K562 (cell line): Measurements from ENCODE around the gene SULT1A2.
"Not testable (repeated sequence)": the region's sequence is repeated elsewhere in the genome, so short reads cannot be mapped to it uniquely, and the experiment has no call there.

ENCODE experiments used
- BHLHE40 ChIP-seq: IDR thresholded peaks from 2 replicates; pipeline ENCODE4 v1.6.1; 2011; ENCODE audit warnings: low read length, improper control_type of control experiment
- CTCF ChIP-seq, 3 experiments: IDR thresholded peaks in 2 of 3; conservative IDR thresholded peaks in 1 of 3; 2 replicates each; pipeline ENCODE4 v1.5.1; 2011 to 2012; ENCODE audit warnings: low read length in 3 of 3, mild to moderate bottlenecking in 3 of 3, control low read depth in 2 of 3, improper control_type of control experiment in 1 of 3, inconsistent platforms in 1 of 3, low read depth in 1 of 3, mixed read lengths in 1 of 3, moderate library complexity in 1 of 3; ENCODE audit not compliant: insufficient read depth in 2 of 3
- JUN ChIP-seq, 2 experiments: sonication (generic) in 1 of 2; formaldehyde crosslinking in 1 of 2; IDR thresholded peaks; 2 replicates each; pipeline versions ENCODE4 v1.6.1 to v1.8.0; 2012 to 2022; ENCODE audit warnings: borderline replicate concordance in 2 of 2, mild to moderate bottlenecking in 2 of 2, improper control_type of control experiment in 1 of 2, low read depth in 1 of 2, low read length in 1 of 2, missing genetic modification reagents in 1 of 2
- KDM5B ChIP-seq: fragments of 200-600 bp; sonication (generic); IDR thresholded peaks from 2 replicates; pipeline ENCODE4 v1.6.1; 2012; ENCODE audit warnings: low read depth, mild to moderate bottlenecking, moderate library complexity, low read length, control low read depth, inconsistent platforms; ENCODE audit not compliant: insufficient replicate concordance
- KLF16 ChIP-seq: IDR thresholded peaks from 2 replicates; pipeline ENCODE4 v1.6.1; 2016; ENCODE audit warnings: antibody characterized with exemption
- NR2C2 ChIP-seq, 2 experiments: fragments of 200-800 bp in 1 of 2; sonication (Bioruptor generic) in 1 of 2; sonication (generic) in 1 of 2; formaldehyde crosslinking in 1 of 2; IDR thresholded peaks; 2 replicates each; pipeline versions ENCODE4 v1.6.1 to v1.8.0; 2016 to 2022; ENCODE audit warnings: mild to moderate bottlenecking in 1 of 2, missing compliant biosample characterization in 1 of 2, missing genetic modification characterization in 1 of 2, missing genetic modification reagents in 1 of 2
- POLR2A ChIP-seq: fragments of 450-650 bp; conservative IDR thresholded peaks from 2 replicates; pipeline ENCODE4 v1.6.1; 2016
- SMARCC2 ChIP-seq: fragments of 450-650 bp; IDR thresholded peaks from 2 replicates; pipeline ENCODE4 v1.6.1; 2017; ENCODE audit warnings: antibody characterized with exemption, moderate library complexity, mild to moderate bottlenecking, low read depth
- SRSF1 ChIP-seq: fragments of 200-400 bp; formaldehyde crosslinking; IDR thresholded peaks from 2 replicates; pipeline ENCODE4 v1.6.1; 2017; ENCODE audit warnings: mild to moderate bottlenecking, low read depth, low read length, moderate library complexity
- ZNF274 ChIP-seq: IDR thresholded peaks from 2 replicates; pipeline ENCODE4 v1.6.1; 2011; ENCODE audit warnings: low read depth, mild to moderate bottlenecking, low read length, moderate library complexity, borderline replicate concordance
- TF ChIP-seq, protein P1 (sequence below): conservative IDR thresholded peaks from 2 replicates; pipeline ENCODE4 v1.6.1; 2011; ENCODE audit warnings: low read depth, mild to moderate bottlenecking, low read length; ENCODE audit not compliant: control insufficient read depth

DNA sequence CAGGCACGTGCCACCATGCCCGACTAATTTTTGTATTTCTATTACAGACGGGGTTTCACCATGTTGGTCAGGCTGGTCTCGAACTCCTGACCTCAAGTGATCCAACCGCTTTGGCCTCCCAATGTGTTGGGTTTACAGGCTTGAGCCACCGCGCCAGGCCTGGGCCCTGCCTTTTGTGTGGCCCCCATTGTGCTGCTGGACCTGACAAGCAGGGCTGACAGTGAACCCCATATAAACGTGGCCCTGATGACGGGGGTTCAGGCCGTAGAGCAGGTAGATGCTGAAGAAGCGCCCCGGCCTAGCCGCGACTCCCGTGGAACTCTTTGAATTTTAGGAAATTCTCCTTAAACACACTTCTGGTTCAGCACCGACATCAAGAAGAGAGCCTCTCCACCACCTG is 17.7 kb upstream of the SULT1A2 start:
- not testable (repeated sequence) for TF ChIP-seq SMARCC2; KDM5B; POLR2A; CTCF (IDR thresholded peaks at IDR 0.05 in 2 of 3, conservative IDR thresholded peaks at IDR 0.05 in 1 of 3; ENCODE audit: insufficient read depth in 2 of 3, low read depth in 1 of 3, low read length in 3 of 3); NR2C2 (CRISPR knock-in tag; IDR thresholded peaks at IDR 0.05); NR2C2 (tag; IDR thresholded peaks at IDR 0.05); ZNF274; BHLHE40; SRSF1; KLF16; JUN (IDR thresholded peaks at IDR 0.05; ENCODE audit: borderline replicate concordance, low read depth, low read length); JUN (CRISPR knock-in tag; IDR thresholded peaks at IDR 0.05; ENCODE audit: borderline replicate concordance)
- TF ChIP-seq, protein P1, sequence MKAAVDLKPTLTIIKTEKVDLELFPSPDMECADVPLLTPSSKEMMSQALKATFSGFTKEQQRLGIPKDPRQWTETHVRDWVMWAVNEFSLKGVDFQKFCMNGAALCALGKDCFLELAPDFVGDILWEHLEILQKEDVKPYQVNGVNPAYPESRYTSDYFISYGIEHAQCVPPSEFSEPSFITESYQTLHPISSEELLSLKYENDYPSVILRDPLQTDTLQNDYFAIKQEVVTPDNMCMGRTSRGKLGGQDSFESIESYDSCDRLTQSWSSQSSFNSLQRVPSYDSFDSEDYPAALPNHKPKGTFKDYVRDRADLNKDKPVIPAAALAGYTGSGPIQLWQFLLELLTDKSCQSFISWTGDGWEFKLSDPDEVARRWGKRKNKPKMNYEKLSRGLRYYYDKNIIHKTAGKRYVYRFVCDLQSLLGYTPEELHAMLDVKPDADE = not testable (repeated sequence)
